OCI-M1 (cell line): Measurements from ENCODE around the gene SMIM32.

Source experiments
- DNase-seq: peaks from one replicate; lab custom pipeline; 2025; lab: John Stamatoyannopoulos, UW

Gene SMIM32

DNA sequence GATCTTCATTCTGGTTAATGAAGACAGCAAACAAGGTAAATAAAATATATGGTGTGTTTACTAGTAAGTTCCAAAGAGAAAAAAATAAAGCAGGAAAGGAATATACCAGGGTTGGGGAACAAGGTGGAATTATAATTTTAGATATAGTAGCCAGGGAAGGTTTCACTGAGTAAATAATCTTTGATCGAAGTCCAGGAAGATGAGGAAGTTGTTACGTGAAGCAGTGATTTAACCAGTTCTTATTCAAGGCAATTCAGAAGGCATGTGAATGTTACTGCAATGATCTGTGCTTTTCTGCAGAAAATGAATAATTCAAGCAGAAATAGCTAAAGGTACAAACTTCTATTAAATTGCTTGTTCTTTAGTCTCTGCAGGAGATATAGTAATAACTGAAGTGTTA lies 6.2 kb downstream of the SMIM32 start:
- DNase-seq, result no peak

DNA sequence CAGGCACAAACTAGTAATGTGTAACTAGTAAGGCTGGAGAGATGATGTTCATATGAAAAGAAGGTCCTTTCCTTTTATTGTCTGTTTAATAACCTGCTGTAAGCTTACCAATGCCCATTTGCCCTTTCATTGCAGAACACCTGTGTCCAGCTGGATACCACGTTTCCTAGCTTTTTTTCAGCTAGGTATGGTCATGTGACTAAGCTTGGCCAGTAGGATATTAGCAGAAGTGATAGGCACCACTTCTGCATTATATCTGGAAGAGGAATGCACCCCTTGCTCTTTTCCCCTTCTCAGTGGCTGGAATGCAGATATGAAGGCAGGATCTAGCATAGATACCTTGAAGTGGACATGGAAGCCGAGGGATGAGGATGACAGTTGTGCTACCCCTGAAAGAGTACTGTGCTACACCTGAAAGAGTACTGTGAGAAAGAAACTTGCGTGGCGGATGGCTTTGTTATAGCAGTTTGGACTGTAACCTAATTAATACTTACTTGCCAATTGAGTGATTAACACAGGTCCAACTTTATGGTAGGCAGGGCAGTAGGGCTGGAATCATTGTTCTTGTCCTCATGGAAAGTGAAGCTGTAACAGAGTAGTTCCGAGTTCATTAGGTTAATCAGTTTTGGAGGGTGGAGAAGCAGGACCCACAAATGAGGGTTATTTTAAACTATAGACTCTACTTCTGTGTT lies 6.8 kb downstream of the SMIM32 start:
- DNase-seq, result no peak

DNA sequence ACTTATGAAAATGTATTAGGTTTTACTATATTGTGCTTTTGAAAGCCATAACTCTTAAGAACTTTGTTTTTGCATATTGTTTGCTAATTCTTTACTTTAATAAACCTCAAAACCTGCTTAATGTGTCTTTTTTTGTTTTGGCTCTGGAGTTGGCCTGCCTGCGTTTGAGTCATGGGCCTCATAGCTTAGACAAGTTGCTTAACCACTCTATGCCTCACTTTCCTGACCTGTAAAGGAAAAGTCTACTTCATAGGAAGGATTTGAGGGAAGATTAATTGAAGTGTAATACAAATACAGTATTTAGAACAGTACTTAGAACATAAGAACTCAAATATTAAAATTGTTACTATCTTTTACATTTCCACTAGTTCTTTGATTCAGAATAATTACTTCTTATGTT lies 10.3 kb downstream of the SMIM32 start:
- no peak for DNase-seq

DNA sequence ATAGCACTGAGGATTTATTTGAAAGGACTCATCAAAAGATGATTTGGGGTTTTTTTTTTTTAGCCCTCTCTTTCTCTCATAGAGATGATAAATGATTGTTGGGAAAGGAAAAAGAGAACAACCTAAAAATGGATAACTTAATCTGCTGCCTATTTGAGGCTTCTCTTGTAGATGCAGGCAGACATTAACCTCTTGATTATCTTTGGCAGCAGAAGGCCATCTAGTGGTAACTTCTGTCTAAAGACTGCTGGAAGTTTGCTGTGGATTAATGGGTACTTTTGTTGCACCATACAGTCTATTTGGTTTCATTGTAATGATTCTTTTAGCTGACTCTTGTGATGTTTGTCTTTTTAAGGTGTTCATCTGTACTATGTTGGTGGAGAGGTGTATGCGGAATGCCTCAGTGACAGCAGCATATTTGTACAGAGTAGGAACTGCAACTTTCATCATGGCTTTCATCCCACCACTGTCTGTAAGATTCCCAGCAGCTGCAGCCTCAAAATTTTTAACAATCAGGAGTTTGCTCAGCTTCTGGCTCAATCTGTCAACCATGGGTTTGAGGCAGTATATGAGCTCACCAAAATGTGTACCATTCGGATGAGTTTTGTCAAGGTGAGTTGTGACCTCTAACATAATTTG lies 18.8 kb downstream of the SMIM32 start:
- peak; percentile 83 for DNase-seq

DNA sequence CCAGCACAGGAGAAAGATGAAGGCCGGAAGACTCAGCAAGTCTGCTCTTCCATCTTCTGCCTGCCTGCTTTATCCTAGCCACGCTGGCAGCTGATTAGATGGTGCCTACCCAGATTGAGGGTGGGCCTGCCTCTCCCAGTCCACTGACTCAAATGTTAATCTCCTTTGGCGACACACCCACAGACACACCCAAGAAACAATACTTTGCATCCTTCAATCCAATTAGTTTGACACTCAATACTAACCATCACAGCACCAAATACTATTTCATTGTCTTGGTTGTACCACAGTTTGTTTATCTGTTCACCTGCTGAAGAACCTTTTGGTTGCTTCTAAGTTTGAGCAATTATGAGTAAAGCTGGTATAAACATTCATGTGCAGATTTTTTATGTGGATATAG lies 23.7 kb downstream of the SMIM32 start:
- DNase-seq, result no peak

DNA sequence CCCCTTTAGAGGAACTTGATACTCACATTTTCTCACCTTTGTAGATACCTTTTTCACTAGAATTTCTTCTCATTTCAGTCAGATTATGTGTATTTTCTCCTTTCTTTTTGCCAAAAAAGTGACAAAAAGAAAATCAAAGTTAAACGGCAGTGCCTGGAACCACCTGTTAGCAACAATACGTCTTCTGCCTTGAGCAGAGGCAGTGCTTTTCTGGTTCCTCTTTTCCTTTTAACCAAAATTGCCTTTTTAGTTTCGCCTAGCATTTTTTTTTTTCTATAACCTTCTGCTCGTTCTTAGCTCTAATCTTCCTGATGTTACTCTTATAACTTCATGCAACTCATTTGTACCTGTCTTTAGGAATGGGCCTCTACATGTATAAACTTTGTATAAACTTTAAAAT lies 26.1 kb downstream of the SMIM32 start:
- no peak for DNase-seq

DNA sequence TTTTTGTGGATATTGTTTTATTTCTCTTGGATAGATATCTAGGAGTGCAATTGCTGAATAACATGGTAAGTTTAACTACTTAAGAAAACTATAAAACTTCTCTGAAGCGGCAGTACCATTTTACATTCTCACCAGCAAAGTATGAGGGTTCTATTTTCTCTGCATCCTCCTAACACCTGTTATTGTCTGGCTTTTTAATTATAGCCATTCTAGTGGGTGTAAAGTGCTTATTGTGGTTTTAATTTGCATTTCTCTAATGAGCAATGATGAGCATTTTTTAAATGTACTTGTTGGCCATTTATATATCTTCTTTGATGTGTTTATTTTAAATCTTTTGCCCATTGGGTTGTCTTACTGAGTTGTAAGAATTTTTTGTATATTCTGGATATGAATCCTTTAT lies 28.7 kb downstream of the SMIM32 start:
- DNase-seq, result no peak

DNA sequence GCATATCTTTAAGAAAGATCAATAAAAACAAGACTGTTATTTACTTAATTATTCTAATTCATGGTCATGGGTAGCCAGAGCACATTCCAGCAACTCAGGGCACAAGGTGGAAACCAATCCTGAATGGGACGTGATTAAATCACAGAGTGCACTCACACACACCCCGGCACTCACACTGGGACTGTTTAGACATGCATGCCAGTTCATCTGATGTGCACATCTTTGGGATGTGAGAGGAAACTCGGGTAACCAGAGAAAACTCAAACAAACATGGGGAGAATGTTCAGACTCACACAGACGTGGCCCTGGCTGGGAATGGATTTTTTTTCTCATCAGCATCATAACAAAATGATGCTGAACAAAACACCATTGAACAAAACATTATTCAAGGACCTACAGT lies 31.0 kb downstream of the SMIM32 start:
- DNase-seq, result no peak

DNA sequence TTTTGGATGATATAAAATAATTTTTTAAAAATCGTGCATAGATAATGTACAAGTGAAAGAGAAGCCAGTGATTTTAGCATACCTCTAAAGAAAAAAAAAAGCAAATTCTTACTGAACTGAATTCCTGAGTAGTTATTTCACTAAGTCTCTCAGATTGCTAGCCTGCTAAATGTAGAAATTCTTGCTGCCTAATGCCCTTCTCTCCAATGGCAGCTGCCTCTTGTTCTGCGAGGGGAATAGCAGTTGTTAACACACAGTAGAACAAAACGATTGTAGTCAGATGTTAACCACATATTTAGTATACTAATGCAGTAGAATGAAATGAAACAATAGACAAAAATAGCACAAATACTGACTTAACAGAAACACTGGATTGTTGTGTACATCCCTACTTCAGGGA lies 33.5 kb downstream of the SMIM32 start:
- DNase-seq, result no peak

DNA sequence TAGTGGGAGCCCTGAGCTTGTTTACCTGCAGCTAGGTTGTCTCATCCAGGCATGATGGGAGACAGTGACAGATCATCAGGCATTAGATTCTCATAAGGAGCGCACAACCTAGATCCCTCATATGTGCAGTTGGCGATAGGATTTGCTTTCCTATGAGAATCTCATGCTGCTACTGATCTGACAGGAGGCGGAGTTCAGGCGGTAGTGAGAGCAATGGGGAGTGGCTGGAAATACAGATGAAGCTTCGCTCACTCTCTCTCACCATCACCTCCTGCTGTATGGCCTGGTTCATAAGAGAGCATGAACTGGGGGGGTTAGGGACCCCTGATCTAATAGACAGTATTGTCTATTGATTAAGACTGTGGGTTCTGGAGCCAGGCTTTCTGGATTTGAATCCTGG lies 35.4 kb downstream of the SMIM32 start:
- DNase-seq, result no peak

DNA sequence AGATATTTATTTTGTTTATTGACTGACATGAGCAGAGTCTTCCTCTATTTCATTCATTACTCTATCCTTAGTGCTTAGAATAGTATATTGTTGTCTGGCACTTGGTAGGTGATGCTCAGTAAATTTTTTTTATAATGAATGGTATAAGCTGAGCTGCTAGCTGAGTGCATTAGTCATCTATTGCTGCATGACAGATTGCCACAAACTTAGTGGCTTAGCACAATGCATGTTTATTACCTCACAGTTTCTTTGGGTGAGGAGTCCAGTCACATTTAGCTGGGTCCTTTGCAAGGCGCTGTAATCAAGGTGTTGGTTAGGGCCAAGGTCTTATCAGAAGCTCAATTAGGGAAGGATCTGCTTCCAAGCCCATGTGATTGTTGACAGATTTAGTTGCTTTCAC lies 37.2 kb downstream of the SMIM32 start:
- DNase-seq, result peak; percentile 46

DNA sequence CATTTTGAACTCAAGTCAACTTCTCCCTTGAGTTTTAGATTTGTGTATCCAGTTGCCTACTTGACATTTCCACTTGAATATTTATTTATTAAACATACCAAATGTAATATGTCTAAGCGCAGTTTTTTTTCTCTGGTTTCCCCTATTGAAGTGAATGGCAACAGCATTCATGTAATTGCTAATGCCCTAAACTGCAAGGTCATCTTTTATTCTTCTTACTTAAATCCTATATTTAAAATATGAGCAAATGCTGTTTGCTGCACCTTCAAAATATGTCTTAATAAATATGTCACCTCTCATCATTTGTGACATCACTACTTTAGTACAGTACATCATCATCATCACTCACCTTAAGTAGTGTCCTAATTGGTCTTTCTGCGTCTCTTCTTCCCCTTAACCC lies 37.9 kb downstream of the SMIM32 start:
- no peak for DNase-seq

DNA sequence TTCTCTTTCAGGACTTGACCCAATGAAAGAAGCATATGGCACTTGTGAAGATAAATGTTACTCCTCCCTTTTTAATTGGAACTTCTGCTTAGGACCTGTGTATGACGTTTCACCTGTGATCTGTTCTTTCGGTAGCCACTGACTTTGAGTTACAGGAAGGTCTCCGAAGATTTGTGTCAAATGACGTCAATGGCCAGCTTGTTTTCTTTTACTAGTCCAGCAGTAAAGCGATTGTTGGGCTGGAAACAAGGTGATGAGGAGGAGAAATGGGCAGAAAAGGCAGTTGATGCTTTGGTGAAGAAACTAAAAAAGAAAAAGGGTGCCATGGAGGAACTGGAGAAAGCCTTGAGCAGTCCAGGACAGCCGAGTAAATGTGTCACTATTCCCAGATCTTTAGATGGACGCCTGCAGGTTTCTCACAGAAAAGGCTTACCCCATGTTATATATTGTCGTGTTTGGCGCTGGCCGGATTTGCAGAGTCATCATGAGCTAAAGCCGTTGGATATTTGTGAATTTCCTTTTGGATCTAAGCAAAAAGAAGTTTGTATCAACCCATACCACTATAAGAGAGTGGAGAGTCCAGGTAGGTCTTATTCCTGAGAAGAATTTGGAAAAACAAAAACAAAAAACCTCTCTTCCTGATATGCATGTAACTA lies 39.3 kb downstream of the SMIM32 start:
- no peak for DNase-seq

DNA sequence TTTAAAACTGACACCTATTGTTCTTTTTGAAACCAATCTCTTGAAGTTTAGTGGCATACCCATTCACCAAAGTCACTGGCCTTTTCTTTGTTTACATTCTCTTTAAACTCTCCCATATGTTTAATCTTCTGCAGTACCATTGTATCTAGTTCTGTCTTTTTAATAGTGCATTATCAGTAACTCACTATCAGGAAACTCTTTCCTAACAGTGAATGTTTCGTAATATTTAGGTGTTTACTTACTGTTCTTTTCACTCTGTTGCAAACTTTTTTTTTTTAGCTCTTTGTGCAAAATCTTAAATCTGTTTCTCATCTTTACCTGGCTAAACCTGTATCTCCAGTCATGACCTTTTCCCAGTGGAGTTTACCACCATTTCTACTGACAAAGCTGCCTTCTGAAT lies 43.1 kb downstream of the SMIM32 start:
- DNase-seq, result peak; percentile 25

DNA sequence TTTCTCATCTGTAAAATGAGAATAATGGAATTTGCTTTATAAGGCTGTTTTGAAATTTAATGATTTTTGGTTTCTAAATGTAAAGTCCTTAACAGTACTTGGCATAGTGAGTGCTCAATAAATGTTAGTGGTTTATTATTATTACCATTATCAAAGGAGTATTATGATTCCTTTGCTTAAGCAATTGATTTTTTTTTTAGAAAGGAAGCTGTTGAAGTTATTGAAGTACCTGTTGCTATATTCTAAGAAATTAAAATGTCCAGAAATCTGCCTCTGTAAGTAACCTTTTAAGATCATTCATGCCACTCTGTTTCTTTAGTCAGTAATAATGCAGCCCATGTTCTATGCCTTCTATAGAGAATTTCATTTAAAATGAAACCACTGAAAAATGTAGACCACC lies 45.3 kb downstream of the SMIM32 start:
- DNase-seq, result peak; percentile 16

DNA sequence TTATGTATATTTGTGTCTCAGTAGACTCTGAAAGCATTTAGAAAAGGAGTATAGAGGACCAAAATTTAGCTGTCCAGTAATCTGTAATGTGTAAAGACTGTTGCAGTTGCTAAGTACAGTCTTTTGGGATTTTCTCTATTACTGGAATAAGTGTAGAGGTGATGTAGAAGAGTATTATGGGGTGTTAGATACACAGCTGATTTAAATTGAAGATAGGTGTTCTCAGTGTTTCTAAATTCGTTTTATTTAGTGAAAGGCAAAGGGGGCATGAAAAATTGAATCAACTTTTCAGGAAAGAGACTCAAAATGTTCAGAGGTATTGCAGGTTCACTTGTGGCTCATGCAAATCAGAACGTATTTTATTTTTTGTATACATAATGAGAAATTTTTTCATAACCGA lies 46.8 kb downstream of the SMIM32 start:
- DNase-seq, result no peak

DNA sequence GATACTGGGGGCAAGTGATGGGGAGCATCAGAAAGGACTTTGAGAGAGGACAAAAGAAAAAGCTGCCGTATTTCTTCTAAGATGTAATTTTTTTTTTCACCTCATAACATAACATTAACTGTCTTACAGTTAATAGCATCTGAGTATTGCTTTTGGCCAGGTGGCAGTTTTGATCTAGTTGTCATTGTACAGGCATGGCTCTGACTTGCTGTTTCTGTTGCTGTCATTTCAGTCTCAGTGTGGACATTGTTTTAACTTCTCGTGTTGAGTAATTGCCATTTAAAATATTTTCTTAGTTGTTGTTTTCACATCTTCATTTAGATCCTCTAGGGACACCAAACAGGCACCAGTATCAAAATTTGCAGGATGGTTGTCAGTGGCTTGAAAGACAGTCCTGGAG lies 47.9 kb downstream of the SMIM32 start:
- no peak for DNase-seq

DNA sequence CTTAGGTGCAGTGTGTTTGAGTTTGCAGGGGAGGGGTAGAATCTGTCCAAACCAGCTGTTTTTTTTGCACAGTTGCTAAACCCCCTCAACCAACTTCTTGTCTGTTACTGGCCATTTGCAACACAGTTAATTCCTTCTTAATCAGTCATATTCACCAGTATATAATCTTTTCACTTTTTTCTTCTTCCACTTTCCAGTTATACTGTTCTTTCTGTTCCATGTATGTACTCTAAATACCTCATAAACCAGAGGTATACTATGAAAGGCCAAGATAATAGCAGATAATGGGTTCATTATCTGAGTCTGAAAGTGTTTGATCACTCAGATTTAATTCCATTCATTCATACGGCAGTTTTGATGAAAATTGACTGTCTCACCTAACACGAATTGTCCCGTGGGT lies 49.2 kb downstream of the SMIM32 start:
- no peak for DNase-seq

DNA sequence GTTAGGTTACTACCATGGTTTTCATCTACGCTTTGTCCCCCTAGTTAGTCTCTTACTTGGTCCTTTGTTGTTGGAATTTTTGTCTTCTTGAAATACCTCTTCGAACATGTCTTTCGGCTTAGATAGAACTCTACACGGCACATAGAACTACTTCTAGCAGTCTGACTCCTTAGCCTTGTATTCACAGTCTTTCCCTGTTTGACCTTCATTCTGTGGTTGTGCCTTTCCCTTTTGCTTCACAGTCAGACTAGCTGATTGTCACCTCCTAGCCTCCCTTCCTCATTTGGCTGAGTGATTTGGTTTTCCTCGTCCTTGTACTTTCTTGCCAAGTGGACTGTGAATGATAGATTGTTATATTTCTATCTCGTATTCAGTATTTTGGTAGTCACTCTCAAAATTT lies 49.6 kb downstream of the SMIM32 start:
- peak; percentile 15 for DNase-seq

DNA sequence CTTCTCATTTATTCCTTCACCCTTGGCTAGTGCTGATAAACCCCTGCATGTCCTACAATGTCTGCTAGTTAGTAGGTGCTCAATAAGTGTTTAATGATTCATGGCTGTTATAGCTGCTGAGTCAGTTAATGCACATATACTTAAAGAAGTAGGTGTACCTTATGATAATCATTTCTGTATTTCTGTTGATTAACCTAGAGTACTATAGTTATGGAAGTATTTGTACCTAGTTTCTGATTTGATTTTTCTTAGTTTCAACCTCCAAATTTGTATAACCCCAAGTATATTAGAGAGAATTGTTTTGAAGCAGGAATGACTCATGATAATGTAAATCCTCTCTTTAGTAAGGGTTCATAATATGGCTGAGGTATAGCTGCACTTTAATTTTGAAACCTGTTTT lies 51.4 kb downstream of the SMIM32 start:
- DNase-seq, result no peak
